Measurements from ENCODE around the gene INAVA.
A peak's percentile ranks its signal among the peaks of the same experiment; 100 is the strongest.

Gene INAVA

DNA sequence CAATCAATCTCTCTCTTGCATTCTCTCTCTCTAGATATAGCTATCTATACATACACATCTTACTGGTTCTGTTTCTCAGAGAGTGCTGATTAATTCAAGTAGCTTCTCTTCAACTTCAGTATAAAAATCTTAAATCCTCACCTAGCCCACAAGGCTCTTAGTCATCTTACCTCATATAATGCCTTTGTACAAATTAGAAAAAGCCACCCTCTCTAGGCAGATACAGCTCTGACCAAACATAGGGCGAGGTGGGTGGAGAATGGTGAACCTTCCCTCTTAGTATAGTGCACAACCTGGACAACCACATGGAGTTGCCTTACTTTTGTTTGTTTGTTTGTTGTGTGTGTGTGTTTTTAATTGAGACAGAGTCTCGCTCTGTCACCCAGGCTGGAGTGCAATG is 5.1 kb upstream of the INAVA start:
- Histone ChIP-seq H3K36me3 (ENCODE audit: control insufficient read depth, insufficient read depth, low read length) (no peaks in the 10 kb centered on the region), H3K27me3 (ENCODE audit: control insufficient read depth, insufficient read depth, low read length) (no peaks in the 10 kb centered on the region), H3K4me1 (ENCODE audit: control insufficient read depth, insufficient read depth, low read length) (peaks cover 14% of the 10 kb centered on the region), H3K27ac (ENCODE audit: low read length) (no peak overlapping the region), H3K4me3 (ENCODE audit: low read length) (no peak overlapping the region), H3K9me3 (ENCODE audit: control insufficient read depth, insufficient read depth, low read length) (no peaks in the 10 kb centered on the region)
- WGBS (ENCODE audit: insufficient coverage, insufficient read length): no CpG with 5 or more reads among the region's 2 CpGs
- no peak for DNase-seq (ENCODE audit: low read depth, low spot score)

DNA sequence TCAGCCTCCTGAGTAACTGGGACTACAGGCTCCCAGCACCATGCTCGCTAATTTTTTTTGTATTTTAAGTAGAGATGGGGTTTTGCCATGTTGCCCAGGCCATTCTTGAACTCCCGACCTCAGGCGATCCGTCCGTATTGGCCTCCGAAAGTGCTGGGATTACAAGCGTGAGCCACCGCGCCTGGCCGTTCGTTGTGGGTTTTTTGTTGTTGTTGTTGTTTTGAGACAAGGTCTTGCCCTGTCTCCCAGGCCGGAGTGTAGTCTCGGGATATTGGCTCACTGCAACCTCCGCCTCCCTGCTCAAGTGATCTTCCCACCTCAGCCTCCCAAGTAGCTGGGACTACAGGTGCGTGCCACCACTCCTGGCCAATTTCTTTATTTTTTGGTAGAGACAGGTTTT is 4.7 kb upstream of the INAVA start:
- H3K36me3 ChIP-seq (ENCODE audit: control insufficient read depth, insufficient read depth, low read length): no peaks in the 10 kb centered on the region
- no peak for DNase-seq (ENCODE audit: low read depth, low spot score)
- H3K9me3 ChIP-seq (ENCODE audit: control insufficient read depth, insufficient read depth, low read length): no peaks in the 10 kb centered on the region
- no CpG with 5 or more reads among the region's 15 CpGs for WGBS (ENCODE audit: insufficient coverage, insufficient read length)
- no peak overlapping the region for H3K27ac ChIP-seq (ENCODE audit: low read length)
- H3K4me3 ChIP-seq (ENCODE audit: low read length): no peak overlapping the region
- no peaks in the 10 kb centered on the region for H3K27me3 ChIP-seq (ENCODE audit: control insufficient read depth, insufficient read depth, low read length)
- H3K4me1 ChIP-seq (ENCODE audit: control insufficient read depth, insufficient read depth, low read length): peaks cover 18% of the 10 kb centered on the region

DNA sequence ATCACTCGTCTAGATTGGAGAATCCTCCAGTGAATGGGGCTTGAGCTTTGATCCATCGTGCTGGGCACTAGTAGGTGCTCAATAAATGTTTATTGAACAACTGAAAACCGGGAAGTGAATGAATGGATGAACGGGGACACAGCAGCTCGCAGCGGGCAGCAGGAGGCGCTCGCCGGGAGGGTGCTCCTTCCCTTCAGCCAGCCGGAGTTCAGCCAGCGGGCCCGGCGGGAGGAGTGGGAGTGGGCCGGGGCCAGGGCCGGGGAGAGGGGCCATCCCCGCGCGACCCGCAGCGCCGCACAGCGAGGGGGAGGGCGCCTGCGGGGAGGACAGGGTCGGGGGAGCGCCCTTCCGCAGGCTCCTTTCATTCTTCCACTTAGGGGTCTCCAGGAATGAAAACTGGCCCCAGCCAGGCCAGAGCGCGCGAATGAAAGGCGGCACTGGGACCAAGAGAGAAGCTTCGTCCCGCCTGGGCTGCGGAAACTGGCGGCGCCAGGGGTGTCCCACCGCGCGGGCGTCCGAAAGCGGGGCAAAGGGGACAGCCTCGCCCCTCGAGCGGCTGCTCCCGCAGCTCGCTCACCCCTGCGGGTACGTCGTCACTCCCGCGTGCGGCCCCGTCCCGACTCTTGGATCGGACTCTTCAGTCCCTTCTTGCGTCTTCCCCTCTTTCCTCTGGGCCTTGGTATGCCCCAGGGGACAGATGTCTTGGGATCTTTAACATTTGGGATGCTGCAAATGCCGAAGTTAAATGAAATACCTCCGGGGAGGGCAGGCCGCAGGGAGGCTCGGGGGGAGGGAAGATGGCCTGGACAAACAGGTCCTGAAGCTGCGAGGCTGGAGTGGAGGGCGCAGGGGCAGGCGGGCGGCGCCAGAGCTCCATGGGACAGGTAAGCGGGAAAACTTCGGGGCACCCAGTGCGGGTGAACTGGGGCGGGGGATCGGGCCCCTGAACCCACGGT is 3.6 kb upstream of the INAVA start:
- Histone ChIP-seq H3K4me1 (ENCODE audit: control insufficient read depth, insufficient read depth, low read length) (peaks cover 26% of the 10 kb centered on the region), H3K4me3 (ENCODE audit: low read length) (peak overlapping the region; percentile 48; the same call in 1 of the 2 replicates), H3K27me3 (ENCODE audit: control insufficient read depth, insufficient read depth, low read length) (no peaks in the 10 kb centered on the region), H3K27ac (ENCODE audit: low read length) (no peak overlapping the region), H3K36me3 (ENCODE audit: control insufficient read depth, insufficient read depth, low read length) (no peaks in the 10 kb centered on the region), H3K9me3 (ENCODE audit: control insufficient read depth, insufficient read depth, low read length) (no peaks in the 10 kb centered on the region)
- WGBS (ENCODE audit: insufficient coverage, insufficient read length): no CpG with 5 or more reads among the region's 72 CpGs
- no peak for DNase-seq (ENCODE audit: low read depth, low spot score)

DNA sequence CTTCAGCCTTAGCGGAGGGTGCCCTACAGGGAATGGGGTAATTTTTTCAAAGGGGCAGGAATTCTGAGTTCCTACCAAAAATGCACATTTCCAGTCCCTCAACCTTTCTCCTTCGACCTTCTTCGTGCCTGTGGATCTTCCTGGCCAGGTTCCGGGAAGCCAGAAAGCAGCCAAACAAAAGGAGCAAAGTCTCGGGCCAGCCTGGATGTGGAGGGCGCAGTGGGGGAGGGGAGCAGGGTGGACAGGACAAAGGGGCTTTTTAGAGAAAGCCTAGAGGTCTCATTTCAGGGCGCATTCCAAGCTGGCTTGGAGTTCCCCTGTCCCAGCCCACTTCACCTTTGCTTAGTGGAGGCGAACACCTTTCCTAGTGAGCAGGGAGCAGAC is 2.9 kb upstream of the INAVA start:
- Histone ChIP-seq H3K27me3 (ENCODE audit: control insufficient read depth, insufficient read depth, low read length) (no peaks in the 10 kb centered on the region), H3K4me3 (ENCODE audit: low read length) (peak overlapping the region; percentile 48; the same call in 1 of the 2 replicates), H3K36me3 (ENCODE audit: control insufficient read depth, insufficient read depth, low read length) (no peaks in the 10 kb centered on the region), H3K27ac (ENCODE audit: low read length) (no peak overlapping the region), H3K9me3 (ENCODE audit: control insufficient read depth, insufficient read depth, low read length) (no peaks in the 10 kb centered on the region), H3K4me1 (ENCODE audit: control insufficient read depth, insufficient read depth, low read length) (peaks cover 28% of the 10 kb centered on the region)
- DNase-seq (ENCODE audit: low read depth, low spot score): no peak
- WGBS (ENCODE audit: insufficient coverage, insufficient read length): no CpG with 5 or more reads among the region's 8 CpGs

DNA sequence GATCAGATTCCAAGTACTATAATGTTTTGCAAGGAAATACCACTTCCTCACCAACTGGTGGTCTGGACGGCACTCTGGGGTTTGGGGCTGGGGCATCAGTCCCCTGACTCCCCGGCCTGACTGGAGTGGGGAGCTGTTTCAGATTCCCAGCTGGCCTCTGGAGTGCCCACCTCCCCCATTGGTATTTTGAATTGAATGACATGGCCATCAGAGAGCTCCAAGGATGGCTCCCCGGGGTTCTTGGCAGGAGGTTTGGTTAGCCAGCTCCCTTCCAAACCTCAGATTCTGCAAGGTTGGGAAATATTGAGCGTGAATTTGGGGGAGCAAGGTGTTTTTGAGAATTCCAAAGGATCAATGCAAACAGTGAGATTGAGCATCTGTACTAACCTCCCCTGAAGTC is 2.2 kb upstream of the INAVA start:
- H3K27ac ChIP-seq (ENCODE audit: low read length): no peak overlapping the region
- no peaks in the 10 kb centered on the region for H3K36me3 ChIP-seq (ENCODE audit: control insufficient read depth, insufficient read depth, low read length)
- no peak for DNase-seq (ENCODE audit: low read depth, low spot score)
- H3K27me3 ChIP-seq (ENCODE audit: control insufficient read depth, insufficient read depth, low read length): no peaks in the 10 kb centered on the region
- H3K4me1 ChIP-seq (ENCODE audit: control insufficient read depth, insufficient read depth, low read length): peaks cover 29% of the 10 kb centered on the region
- no CpG with 5 or more reads among the region's 4 CpGs for WGBS (ENCODE audit: insufficient coverage, insufficient read length)
- no peaks in the 10 kb centered on the region for H3K9me3 ChIP-seq (ENCODE audit: control insufficient read depth, insufficient read depth, low read length)
- peak overlapping the region; percentile 48; the same call in 1 of the 2 replicates for H3K4me3 ChIP-seq (ENCODE audit: low read length)

DNA sequence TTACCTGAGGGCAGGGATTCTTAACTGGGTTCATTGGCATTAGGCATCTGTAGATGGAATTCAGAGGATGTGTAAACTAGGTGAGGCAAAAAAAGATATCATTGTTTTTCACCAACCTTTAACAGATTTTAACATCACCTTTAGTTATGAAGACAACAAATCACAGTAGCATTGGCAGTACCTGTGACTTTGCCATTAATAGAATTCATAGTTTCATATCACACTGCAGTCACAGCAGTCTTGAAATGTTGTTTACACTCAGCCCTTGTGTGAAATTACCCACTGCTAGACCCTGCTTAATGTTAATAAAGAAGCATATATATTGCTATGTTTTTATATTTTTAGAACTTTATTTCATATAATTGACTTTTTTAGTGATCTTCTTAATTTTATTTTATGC is 1.7 kb upstream of the INAVA start:
- H3K4me1 ChIP-seq (ENCODE audit: control insufficient read depth, insufficient read depth, low read length): peaks cover 29% of the 10 kb centered on the region
- H3K27ac ChIP-seq (ENCODE audit: low read length): no peak overlapping the region
- H3K4me3 ChIP-seq (ENCODE audit: low read length): peak overlapping the region; percentile 48; the same call in 1 of the 2 replicates

DNA sequence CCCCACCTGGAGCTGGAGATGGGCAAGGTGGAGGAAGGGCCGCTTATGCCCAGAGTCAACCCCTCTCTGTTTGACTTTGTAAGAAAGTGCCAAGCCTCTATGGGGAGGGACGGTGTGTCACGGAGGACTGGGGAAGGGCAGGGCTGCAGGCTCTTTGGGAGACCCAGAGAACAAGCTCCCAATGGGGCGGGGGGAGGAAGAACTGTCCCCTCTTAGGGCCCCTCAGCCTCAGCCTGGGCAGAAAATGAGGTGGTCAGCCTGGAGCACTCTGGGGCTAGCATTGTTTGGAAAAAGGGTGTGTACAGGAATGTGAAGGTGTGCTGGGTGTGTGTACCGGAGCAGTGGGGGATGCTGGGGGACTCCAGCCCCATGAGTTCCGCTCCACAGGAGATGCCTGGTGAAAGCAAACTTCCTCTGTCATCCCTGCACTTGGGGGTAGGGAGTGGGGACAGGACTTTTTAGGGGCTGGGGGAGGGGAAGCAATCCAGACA is 1.2 kb upstream of the INAVA start:
- Histone ChIP-seq H3K36me3 (ENCODE audit: control insufficient read depth, insufficient read depth, low read length) (peaks cover 2% of the 10 kb centered on the region), H3K27ac (ENCODE audit: low read length) (no peak overlapping the region), H3K4me3 (ENCODE audit: low read length) (no peak overlapping the region), H3K4me1 (ENCODE audit: control insufficient read depth, insufficient read depth, low read length) (peaks cover 25% of the 10 kb centered on the region), H3K27me3 (ENCODE audit: control insufficient read depth, insufficient read depth, low read length) (no peaks in the 10 kb centered on the region), H3K9me3 (ENCODE audit: control insufficient read depth, insufficient read depth, low read length) (no peaks in the 10 kb centered on the region)
- WGBS (ENCODE audit: insufficient coverage, insufficient read length): no CpG with 5 or more reads among the region's 6 CpGs
- no peak for DNase-seq (ENCODE audit: low read depth, low spot score)

More for the DNA sequence above, 1.7 kb upstream of the INAVA start:
- Histone ChIP-seq H3K9me3 (ENCODE audit: control insufficient read depth, insufficient read depth, low read length) (no peaks in the 10 kb centered on the region), H3K36me3 (ENCODE audit: control insufficient read depth, insufficient read depth, low read length) (no peaks in the 10 kb centered on the region), H3K27me3 (ENCODE audit: control insufficient read depth, insufficient read depth, low read length) (no peaks in the 10 kb centered on the region)
- no peak for DNase-seq (ENCODE audit: low read depth, low spot score)

DNA sequence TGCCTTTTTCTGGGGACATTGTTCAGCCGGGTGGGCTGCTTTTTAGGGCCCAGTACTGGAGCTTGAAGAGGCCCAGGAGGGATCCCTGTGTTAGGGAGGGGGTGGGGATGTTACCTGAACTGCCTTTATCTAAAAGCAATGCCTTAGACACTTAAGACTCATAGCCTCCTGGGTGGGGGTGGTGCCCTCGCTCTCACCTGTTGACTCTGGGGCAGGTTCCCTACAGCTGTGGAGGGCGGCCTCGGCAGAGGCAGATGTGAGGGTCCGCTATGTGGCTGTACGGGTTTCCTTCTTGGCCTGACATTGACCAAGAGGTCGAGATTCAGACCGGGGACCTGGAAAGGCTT is 716 bp downstream of the INAVA start:
- Histone ChIP-seq H3K4me3 (ENCODE audit: low read length) (no peak overlapping the region), H3K27ac (ENCODE audit: low read length) (no peak overlapping the region), H3K4me1 (ENCODE audit: control insufficient read depth, insufficient read depth, low read length) (peaks cover 24% of the 10 kb centered on the region), H3K9me3 (ENCODE audit: control insufficient read depth, insufficient read depth, low read length) (no peaks in the 10 kb centered on the region), H3K27me3 (ENCODE audit: control insufficient read depth, insufficient read depth, low read length) (no peaks in the 10 kb centered on the region), H3K36me3 (ENCODE audit: control insufficient read depth, insufficient read depth, low read length) (peaks cover 21% of the 10 kb centered on the region)
- DNase-seq (ENCODE audit: low read depth, low spot score): no peak
- no CpG with 5 or more reads among the region's 8 CpGs for WGBS (ENCODE audit: insufficient coverage, insufficient read length)

DNA sequence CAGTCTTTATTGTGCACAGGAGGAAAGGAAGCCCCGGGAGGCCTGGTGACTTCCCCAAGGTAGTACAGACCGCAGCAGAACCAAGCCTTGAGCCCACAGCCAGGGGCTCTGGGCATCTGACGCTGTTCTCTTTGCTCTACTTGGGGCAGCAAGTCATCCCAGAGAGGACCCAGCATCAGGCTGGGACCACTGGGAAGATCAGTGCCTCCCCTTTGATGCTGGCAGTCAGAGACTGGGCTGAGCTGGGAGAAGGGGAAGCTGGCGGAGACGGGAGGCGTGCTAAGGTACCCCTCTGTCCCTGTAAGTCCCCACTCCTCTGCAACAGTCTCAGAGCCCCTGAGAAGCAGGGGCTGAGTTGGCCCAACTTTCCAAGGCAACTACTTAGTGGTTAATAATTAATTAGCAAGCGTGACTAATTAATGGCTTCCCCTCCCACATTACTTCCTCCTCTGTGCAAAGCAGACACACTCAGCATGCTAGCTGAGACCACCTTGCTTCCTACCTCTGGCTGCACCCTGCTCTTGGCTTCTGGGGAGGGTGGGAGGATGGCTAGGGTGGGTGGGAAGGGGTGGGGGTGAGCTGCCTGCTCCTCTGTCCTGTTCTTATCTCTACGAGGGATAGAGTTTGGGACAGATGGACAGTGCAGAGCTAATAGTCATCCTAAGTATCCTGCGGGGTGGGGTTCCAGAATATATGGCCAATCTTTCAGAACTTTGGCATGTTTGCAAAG is 1.3 kb downstream of the INAVA start:
- peaks cover 24% of the 10 kb centered on the region for H3K4me1 ChIP-seq (ENCODE audit: control insufficient read depth, insufficient read depth, low read length)
- no peak overlapping the region for H3K27ac ChIP-seq (ENCODE audit: low read length)
- H3K36me3 ChIP-seq (ENCODE audit: control insufficient read depth, insufficient read depth, low read length): peaks cover 26% of the 10 kb centered on the region
- no peak overlapping the region for H3K4me3 ChIP-seq (ENCODE audit: low read length)
- WGBS (ENCODE audit: insufficient coverage, insufficient read length): no CpG with 5 or more reads among the region's 9 CpGs
- DNase-seq (ENCODE audit: low read depth, low spot score): no peak
- no peaks in the 10 kb centered on the region for H3K9me3 ChIP-seq (ENCODE audit: control insufficient read depth, insufficient read depth, low read length)
- H3K27me3 ChIP-seq (ENCODE audit: control insufficient read depth, insufficient read depth, low read length): no peaks in the 10 kb centered on the region

DNA sequence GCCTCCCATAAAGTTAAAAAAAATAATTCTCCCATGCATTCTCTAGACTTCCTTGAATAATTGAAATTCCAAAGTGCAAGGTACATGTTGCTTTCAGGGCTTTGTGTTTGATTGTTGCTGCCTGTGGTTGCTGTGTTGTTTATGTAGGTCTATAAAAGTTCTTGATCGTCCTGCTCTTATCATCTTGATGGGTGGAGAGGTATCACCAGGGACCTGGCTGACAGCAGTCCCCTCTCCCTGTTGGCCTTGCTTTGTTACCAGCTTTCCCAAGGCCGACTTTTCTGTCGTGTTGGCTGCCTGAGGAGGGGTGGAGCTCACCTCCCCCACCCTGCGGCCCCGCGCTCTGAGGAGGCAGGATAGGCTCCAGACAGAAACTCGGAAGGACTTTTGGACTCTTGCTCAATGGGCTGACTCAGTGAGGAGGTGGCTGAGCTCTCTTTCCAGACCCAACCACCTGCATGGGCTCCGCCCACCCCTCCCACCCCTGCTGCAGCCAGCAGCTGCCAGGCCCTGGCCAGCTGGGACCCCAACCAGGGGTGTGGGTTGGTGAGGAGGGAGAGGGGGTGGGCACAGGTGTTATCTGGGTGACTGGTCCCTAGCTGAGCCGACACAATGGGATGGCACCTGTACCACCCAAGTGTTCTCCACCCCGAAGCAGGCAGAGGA is 2.0 kb downstream of the INAVA start:
- Histone ChIP-seq H3K27ac (ENCODE audit: low read length) (no peak overlapping the region), H3K36me3 (ENCODE audit: control insufficient read depth, insufficient read depth, low read length) (peaks cover 33% of the 10 kb centered on the region), H3K9me3 (ENCODE audit: control insufficient read depth, insufficient read depth, low read length) (no peaks in the 10 kb centered on the region), H3K4me3 (ENCODE audit: low read length) (no peak overlapping the region), H3K4me1 (ENCODE audit: control insufficient read depth, insufficient read depth, low read length) (peaks cover 24% of the 10 kb centered on the region), H3K27me3 (ENCODE audit: control insufficient read depth, insufficient read depth, low read length) (no peaks in the 10 kb centered on the region)
- no peak for DNase-seq (ENCODE audit: low read depth, low spot score)
- no CpG with 5 or more reads among the region's 10 CpGs for WGBS (ENCODE audit: insufficient coverage, insufficient read length)

Data from iPS DF 6.9 (cell line).